Putamen (tissue), 1 donor: ENCODE data around the gene GATA2.

Source experiments
- DNase-seq: peaks from one replicate; pipeline ENCODE4 v3.0.0-alpha.2; 2016; ENCODE audit warnings: low spot score

The GATA2 gene

DNA sequence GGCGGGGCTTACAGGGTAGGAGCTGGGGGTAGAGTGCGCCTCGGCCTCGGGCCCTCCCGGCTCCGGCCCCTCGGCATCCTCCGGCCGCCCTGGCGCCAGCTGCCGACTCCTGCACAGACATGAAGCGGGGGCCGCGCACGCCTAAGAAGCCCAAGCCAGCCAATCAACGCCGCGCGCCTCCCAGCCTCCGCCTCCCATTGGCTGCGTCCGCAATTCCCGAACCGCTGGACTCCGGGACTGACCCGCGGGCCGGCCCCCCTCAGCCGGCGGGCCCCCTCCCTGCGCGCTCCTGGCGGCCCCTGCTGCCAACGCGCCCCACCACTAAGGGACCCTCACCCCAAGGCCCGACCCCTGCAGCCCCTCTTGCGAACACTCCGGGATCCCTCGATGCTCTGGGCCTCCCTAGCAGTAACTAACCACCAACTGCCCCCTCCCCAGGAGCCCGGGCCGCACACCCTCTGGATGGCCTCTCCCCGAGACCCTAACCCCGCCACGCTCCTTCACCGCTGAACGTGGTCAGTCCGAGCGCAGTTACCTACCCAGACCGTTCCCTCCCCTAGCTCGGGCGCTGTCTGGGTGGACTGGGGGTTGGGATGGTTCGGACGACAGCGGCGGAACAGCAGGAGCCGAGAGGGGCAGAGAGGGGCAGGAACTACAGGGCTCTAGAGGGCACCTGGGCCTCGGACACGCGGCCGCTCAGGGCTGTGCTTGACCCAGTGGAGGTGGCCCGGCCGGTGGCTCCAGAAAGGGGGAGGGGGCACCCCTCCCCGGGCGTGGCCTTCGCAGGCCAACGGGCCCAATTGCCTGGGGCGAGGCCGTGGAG, 5.0 kb downstream of the GATA2 start:
- no peak for DNase-seq

DNA sequence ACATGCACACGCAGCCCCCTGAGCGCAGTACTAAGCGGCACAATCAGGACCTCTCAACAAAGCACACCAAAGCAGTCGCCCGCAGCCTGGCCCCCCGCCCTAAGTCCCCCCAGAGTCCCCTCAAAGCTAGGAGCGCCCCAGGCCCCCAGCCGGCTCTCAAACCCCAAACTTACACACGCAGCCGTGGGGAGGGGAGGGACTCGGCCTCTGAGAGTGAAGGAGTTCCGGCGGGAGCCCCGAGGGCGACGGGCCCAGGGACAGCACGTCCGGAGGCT, 5.5 kb downstream of the GATA2 start:
- DNase-seq, result no peak

- DNase-seq, result no peak
Measured at GRCh38 chr3:128486681-128487537, 6.1 kb downstream of the GATA2 start.

DNA sequence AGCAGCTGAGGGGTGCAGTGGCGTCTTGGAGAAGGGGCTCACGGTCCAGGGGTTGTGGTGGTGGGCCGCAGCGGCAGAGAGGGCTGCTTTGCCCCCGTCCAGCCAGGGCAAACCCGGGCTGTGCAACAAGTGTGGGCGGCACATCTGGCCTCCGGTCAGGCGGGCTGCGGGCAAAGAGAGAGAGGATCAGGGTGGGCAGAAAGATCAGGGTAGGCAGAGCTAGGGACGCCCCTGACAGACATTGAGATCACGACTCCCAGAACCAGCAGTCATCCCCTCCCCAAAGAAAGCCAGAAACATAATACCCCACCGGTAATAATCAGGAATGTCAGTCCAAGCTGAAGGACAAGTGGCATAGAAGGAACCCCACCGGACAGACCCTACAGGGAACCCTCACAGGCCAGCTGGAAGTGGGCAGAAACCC, 6.8 kb downstream of the GATA2 start:
- no peak for DNase-seq

DNA sequence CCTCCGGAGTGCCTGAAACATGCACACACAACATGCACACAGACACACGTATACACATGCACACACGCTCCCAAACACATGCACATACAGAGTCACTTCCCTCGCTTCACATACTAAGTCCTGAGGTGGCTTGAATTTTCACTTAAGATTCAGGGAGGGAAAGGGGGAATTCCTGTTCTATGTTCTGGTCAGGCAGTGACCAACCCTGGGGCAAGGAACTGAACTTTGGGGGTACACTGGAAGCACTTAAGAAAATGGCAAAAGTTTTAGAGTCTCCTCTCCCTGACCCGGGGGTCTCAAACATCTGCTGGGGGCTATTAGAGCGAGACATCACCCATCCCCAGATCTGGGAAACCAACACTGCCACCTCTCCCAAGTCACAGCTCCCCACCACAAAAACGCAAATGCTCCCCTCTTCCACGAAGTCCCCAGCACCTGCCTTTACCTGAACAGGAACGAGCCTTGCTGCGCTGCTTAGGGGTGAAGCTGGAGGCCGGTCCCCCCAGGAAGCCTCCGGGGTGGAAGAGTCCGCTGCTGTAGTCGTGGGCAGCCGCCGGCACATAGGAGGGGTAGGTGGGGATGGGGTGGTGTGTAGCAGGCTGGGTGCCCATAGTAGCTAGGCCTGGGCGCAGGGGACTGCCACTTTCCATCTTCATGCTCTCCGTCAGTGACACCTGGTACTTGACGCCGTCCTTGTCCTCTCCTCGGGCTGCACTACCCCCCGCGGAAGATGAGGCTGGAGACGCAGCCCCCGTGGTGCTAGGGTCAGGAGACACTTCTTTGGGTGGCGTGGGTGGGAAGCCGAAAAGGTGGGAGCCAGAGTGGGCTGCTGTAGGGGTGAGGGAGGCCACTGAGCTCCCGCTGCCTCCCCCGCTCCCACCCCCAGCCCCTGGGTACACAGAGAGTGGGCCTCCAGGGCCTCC, 7.5 kb downstream of the GATA2 start:
- no peak for DNase-seq

DNA sequence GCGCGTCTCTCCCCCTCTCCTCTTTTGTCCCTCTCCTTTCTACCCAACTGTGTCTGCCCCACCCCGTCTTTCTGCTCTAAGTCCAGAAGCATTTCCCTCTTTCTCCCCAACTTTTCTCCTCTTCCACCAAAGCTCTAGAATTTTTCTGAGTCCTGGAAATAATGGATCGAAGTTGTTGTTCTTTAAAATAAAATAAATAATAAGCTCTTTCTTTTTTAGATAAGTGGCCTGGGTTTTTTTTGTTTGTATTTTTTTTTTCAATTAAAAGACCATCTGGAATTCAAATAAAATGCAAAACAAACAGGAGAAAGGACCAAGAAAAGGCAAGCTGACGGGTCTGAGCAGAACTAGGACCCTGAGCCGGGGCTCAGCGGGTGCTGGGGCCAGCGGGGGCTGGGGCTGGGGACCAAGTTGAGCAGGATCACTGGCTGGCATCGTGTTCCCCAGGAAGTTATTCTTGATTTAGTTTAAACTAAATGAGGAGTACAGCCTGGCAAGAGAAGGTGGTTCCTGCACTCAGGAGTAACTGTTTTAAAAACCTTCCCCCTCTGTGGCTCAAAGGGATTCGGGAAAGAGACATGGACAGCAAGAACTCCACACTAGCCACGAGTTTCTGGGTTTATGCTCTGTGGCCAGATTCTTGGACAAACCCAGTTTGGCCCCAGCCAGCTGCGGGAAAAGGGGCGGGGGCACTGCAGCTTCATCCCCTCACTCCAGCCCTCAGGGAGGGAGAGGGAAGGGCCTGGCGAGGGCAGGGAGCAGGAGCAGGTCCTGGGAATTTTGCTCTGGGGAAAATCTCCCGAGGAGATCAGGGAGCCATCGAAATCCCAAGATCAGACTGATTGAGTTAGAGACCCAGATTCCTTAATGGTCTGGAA, 8.4 kb downstream of the GATA2 start:
- no peak for DNase-seq

- no peak for DNase-seq
Measured at GRCh38 chr3:128483657-128484403, 9.2 kb downstream of the GATA2 start.

DNA sequence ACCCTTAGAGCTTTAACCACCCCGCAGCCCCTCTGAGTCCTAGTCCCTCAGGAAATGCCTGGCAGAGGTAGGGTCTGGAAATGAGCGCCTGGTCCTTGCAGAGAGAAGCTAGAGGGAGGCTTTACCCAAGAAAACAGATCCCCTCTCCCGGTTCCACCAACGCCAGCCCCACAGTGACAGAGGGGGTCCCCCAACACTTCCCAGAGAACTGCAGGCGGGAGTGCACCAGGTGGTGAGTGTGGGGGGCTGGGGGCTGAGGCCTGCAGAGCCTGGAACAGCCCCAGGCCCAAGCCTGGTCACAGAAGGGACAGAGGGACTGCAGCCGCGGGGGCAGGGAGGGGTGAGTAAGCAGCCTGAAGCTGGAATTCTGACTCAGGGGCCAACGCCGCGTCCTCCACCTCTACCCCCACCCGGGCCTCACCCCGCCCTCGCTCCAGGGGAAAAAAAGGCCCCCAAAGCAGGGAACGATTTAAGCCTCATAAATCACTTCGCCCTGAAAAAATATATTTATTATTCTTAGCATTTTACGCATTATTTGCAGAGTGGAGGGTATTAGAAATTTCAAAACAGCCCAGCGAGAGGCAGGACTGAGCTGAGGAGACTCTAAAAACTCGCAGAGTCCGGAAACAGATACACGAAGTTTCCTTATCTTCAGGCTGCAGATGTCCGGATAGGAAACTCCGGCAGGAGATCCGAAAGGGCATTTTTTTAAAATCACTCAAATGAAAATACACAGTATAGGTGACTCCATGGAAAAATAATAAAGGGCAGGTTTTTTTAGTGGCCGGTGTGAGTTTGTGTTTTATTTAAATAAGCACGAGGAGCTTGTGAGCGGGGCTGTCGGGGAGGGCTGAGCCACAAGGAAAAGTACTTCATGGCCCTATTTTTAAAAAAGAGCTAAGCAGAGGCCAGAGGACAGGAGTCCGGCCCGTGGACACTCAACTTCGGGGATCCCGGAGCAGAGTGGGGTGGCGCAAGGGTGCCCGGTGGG, 10.0 kb downstream of the GATA2 start:
- DNase-seq, result no peak

- no peak for DNase-seq
Measured at GRCh38 chr3:128482175-128482574, 10.8 kb downstream of the GATA2 start.

GRCh38 chr3:128481438-128481942, 11.5 kb downstream of the GATA2 start:
- no peak for DNase-seq

DNA sequence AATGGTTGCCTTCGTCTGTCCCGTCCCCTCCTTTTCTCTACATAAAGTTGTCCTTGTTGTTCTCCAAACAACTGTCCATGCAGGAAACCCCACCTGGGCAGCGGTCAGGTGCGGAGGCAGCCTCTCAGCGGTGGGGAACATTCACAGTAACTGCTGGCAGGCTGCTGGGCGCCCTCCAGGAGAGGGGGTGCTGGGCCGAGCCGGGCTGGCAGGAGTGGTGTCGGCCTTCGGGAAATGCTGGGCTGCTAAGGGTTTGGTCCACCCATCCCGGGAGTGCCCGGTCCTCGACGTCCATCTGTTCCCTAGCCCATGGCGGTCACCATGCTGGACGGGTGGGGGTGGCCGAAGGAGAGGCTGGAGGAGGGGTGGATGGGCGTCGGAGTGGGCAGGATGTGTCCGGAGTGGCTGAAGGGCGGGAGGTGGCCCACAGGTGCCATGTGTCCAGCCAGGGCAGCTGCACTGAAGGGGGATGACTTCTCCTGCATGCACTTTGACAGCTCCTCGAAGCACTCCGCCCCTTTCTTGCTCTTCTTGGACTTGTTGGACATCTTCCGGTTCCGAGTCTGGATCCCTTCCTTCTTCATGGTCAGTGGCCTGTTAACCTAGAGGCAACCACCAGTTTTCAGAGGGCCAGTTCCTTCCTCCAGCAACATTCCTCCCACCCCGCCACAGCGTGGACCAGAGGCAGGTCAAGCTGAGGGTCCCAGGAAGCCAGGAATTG, 12.1 kb downstream of the GATA2 start:
- no peak for DNase-seq

DNA sequence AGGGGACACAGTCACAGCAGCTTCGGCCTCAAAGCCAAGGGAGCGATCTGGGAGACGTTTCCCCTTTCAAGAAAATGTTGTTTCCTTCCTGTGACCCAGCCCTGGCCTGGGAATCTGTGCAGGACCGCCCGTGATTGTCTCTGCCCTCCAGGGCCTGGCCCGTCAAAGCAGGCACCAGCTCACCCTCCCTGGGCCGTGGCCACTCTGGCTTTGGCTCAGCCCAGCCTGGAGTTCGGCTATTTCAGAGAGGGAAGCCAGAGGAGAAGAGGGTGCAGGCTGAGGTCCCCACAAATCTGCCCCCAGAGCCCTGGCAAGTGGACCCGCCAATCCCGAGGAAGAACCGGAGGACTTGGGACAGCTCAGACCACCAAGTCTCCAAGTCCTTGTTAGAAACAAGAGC, 12.7 kb downstream of the GATA2 start:
- DNase-seq, result no peak

GRCh38 chr3:128479558-128480086, 13.4 kb downstream of the GATA2 start:
- DNase-seq, result no peak

DNA sequence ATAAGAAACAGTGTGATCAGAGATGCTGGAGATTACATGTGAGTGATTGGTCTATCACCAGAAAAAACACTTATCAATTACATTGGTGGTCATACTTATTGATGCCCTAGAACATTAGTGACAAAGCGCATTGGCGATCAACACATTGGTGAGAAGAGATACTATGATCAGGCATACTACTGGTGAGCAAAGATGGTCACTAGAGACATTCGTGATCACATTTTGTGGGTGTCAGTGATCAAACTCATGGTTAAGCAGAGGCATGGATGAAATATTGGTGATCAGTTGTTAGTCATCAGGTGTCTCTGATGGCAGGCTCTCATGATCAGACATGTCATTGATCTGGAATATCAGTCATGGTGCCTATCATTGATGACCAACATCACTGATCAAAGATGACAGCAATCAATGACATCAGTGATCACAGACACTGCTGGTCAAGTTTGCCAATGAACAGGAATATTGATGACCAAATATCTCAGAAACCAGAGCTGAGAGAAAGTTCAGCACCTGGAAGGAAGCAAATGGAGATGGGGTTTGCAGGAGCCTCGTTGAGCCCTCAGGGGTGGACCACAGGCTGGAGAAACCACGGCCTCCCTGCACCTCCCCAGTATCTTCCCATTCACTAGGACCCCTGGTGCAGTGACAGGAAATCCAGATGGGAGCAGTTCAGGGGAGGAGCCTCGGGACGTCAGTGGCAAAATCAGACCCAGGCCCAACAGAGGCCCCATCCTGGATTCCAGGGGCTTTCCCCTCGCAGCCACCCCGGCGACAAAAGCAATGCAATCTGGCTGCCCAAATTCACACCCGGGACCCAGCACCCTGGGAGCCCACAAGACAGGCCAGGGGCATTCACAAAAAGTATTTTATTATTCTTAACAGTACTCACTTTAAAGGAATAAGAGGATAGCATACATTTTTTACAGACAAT, 14.2 kb downstream of the GATA2 start:
- no peak for DNase-seq

DNA sequence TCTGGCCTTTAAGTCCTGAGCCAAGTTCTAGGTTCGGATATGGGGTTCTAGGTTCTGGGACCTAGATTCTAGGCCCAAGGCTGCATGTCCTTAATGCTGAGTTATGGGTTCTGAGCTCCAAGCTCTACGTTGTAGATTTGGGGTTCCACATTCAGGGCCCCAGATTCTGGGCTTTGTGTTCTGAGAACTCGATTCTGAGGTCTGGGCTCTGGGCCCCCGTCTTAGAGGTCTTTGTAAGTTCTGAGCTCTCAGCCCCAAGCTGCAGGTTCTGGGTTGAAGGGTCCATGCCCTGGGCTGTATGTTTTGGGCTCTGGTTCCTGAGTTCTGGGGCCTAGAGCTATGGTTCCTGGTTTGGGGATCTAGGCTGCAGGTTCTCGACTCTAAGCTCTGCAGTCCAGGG, 16.3 kb downstream of the GATA2 start:
- DNase-seq, result no peak

- DNase-seq, result no peak
Measured at GRCh38 chr3:128475355-128475754, 17.6 kb downstream of the GATA2 start.

DNA sequence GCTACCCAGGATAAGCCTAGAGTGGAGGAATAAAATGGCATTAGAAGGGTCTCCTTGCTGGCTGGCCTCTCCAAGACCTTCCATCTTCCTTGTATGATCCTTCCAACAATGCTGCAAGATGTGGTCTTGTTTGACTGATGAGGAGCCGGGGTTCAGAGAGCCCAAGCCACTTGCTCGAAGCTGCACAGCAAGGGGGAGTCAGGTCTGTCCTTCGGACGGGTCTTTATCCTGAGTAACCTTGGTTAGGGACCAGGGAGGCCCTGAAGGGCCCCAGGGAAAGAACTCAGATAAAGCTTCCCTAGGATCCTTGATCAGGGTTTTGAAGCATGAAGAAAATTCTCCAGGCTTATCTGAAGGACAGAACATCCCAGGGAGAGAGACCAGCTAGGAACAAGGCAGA, 19.3 kb downstream of the GATA2 start:
- no peak for DNase-seq
